ENCODE results near the gene PLCL2. TPM values are rescaled to one million over a fixed set of nuclear protein-coding genes. Genes with fewer than 3 reads are reported as not detected.

PLCL2 gene
- polyA plus RNA-seq, 4 donors: 14.7 to 18.3 (median 16.1) TPM

- DNase-seq (ENCODE audit: low read depth in 4 of 4, low spot score in 3 of 4): no peak
These were observed 151.2 kb downstream of the PLCL2 start for GRCh38 chr3:17035966-17036365.

- DNase-seq (ENCODE audit: low read depth in 4 of 4, low spot score in 3 of 4): no peak
These were observed 153.4 kb downstream of the PLCL2 start for GRCh38 chr3:17038141-17038540.

GRCh38 chr3:17038900-17039553 lies 154.3 kb downstream of the PLCL2 start:
- no peak for DNase-seq (ENCODE audit: low read depth in 4 of 4, low spot score in 3 of 4)

DNA sequence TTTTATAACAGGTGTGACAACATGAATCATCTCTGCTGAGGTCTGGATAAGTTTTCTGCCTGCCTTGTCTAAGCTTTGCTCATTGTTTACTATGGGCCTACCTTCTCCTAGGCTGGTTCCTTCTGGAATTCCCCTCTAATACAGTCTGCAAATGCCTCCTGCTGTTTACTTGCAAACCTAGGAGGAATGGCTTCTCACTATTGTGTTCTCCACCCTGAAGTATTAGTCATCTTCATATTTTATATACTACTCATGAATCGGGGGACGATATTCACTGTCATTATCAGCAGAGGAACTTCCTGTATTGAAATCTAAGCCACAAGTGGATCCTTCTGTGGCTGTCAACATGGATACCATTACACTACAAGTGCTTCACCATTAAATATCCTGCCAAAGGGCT lies 154.8 kb downstream of the PLCL2 start:
- no peak for DNase-seq (ENCODE audit: low read depth in 4 of 4, low spot score in 3 of 4)

GRCh38 chr3:17040322-17040989 lies 155.7 kb downstream of the PLCL2 start:
- DNase-seq (ENCODE audit: low read depth in 4 of 4, low spot score in 3 of 4): no peak

GRCh38 chr3:17040990-17041377 lies 156.2 kb downstream of the PLCL2 start:
- DNase-seq (ENCODE audit: low read depth in 4 of 4, low spot score in 3 of 4): no peak

GRCh38 chr3:17044855-17045254 lies 160.1 kb downstream of the PLCL2 start:
- no peak for DNase-seq (ENCODE audit: low read depth in 4 of 4, low spot score in 3 of 4)

GRCh38 chr3:17045705-17046104 lies 160.9 kb downstream of the PLCL2 start:
- no peak for DNase-seq (ENCODE audit: low read depth in 4 of 4, low spot score in 3 of 4)

GRCh38 chr3:17046623-17047022 lies 161.9 kb downstream of the PLCL2 start:
- DNase-seq (ENCODE audit: low read depth in 4 of 4, low spot score in 3 of 4): no peak

DNA sequence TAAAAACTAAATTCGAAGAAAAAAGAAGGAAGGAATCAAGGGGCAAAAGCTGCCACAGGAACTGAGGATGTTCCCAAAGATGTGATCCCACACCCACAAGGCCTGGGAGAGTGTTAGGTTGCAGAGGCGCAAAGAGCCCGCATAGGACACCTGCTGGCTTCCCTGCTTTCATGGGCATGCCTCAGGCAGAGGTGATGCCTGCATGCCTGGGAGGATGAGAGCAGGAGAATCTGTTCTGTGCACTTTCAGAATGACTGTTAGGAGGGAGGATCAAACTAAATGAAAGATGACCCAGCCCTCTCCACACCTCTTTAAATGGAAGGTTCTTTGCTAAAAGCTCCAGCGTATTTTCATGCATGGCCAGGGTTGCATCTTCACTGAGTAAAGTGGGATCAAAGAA lies 162.4 kb downstream of the PLCL2 start:
- DNase-seq (ENCODE audit: low read depth in 4 of 4, low spot score in 3 of 4): no peak

GRCh38 chr3:17047894-17048293 lies 163.1 kb downstream of the PLCL2 start:
- no peak for DNase-seq (ENCODE audit: low read depth in 4 of 4, low spot score in 3 of 4)

GRCh38 chr3:17050071-17050470 lies 165.3 kb downstream of the PLCL2 start:
- no peak for DNase-seq (ENCODE audit: low read depth in 4 of 4, low spot score in 3 of 4)

DNA sequence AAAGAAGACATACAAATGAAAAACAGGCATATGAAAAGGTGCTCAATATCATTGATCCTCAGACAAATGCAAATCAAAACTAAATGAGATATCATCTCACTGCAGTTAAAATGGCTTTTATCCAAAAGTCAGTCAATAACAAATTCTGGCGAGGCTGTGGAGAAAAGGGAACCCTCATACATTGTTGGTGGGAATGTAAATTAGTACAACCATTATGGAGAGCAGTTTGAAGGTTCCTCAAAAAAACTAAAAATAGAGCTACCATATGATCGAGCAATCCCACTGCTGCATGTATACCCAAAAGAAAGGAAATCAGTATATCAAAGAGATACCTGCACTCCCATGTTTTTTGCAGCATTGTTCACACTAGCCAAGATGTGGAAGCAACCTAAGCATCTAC lies 165.8 kb downstream of the PLCL2 start:
- no peak for DNase-seq (ENCODE audit: low read depth in 4 of 4, low spot score in 3 of 4)

GRCh38 chr3:17052363-17052762 lies 167.6 kb downstream of the PLCL2 start:
- no peak for DNase-seq (ENCODE audit: low read depth in 4 of 4, low spot score in 3 of 4)

DNA sequence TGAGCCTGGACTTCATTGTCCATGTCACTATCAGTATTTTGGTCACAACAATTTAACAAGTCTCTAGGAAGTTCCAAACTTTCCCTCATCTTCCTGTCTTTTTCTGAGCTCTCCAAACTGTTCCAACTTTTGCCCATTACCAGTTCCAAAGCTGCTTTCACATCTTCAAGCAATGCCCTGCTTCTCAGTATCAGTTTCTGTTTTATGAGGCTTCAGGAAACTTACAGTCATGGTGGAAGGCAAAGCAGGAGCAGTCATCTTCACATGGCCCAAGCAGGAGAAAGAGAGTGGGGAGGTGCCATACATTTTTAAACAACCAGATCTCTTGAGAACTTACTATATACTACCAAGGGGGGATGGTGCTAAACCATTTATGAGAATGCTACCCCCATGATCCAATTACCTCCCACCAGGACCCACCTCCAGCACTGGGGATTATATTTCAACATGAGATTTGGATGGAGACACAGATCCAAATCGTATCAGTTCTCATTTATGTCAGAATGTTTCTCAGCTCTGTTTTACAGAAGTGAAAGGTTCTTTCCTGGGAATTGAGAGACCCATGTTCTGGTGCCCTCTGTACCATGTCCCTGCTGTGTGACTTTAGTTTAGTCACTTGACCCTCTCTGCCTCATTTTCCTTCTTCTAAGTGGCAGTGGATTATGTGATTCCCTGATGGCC lies 169.7 kb downstream of the PLCL2 start:
- no peak for DNase-seq (ENCODE audit: low read depth in 4 of 4, low spot score in 3 of 4)

DNA sequence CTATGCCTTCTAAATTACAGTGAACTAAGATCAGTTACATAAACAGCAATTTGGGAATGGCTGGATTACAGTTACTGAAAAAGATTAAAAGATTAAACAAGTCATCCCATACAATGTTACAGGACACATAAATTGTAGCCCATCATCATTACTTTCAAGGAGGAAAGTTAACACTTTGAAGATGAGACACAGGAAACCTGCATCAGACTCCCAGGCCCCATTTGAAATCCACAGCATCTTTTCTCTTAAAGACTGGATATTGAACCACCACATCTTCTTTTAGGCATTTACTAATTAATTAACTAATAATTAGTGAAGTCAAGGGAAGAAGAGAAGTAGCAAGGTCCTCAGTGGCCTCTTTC lies 170.2 kb downstream of the PLCL2 start:
- no peak for DNase-seq (ENCODE audit: low read depth in 4 of 4, low spot score in 3 of 4)

- DNase-seq (ENCODE audit: low read depth in 4 of 4, low spot score in 3 of 4): no peak
These were observed 170.9 kb downstream of the PLCL2 start for GRCh38 chr3:17055374-17056276.

DNA sequence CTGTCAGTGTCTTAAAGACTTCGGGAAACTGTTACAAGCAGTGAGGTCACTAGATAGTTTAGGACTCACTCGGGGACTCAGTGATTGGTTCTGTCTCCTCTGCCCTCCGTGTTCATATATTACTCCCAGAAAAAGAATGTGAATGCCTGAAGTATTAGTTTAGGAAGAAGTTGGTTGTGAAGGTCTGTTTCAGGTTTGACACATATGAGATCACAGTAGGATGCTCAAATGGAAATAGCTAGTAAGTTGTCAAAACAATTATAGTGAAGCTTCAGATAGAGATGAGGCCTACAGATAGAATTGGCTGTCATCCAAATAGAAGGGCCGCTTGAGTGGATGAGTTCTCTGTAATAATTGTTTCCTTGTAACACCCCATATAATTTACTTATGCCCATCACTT lies 172.6 kb downstream of the PLCL2 start:
- DNase-seq (ENCODE audit: low read depth in 4 of 4, low spot score in 3 of 4): no peak

GRCh38 chr3:17059989-17060550 lies 175.3 kb downstream of the PLCL2 start:
- no peak for DNase-seq (ENCODE audit: low read depth in 4 of 4, low spot score in 3 of 4)

- no peak for DNase-seq (ENCODE audit: low read depth in 4 of 4, low spot score in 3 of 4)
These were observed 176.2 kb downstream of the PLCL2 start for GRCh38 chr3:17061005-17061404.

DNA sequence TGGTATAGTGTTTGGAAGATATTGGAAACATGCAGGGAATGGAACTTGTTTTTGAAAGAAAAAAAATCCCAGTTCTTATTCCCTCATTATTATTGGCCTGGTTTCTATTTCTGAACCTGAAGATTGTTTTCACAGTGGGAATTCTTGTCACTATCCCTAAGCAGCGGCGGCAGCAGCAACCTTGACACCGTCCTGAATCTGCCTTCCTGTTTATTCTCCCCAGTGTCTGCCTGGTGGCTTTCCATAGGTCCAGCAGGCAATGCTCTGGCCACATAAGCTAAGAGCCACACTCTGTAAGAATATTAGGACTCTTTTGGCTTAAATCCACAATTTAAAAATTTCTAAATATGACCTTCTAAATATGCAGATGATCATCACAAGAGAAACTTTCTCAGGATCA lies 178.0 kb downstream of the PLCL2 start:
- no peak for DNase-seq (ENCODE audit: low read depth in 4 of 4, low spot score in 3 of 4)
